GM19351 (cell line): ENCODE data around the gene CMBL.

ENCODE experiments used
- ATAC-seq: cut with Tn5 transposase; IDR thresholded peaks from one replicate; pipeline ENCODE4 v1.9.1; 2021; ENCODE audit warnings: mild to moderate bottlenecking, moderate library complexity; ENCODE audit not compliant: unreplicated experiment

Gene CMBL

DNA sequence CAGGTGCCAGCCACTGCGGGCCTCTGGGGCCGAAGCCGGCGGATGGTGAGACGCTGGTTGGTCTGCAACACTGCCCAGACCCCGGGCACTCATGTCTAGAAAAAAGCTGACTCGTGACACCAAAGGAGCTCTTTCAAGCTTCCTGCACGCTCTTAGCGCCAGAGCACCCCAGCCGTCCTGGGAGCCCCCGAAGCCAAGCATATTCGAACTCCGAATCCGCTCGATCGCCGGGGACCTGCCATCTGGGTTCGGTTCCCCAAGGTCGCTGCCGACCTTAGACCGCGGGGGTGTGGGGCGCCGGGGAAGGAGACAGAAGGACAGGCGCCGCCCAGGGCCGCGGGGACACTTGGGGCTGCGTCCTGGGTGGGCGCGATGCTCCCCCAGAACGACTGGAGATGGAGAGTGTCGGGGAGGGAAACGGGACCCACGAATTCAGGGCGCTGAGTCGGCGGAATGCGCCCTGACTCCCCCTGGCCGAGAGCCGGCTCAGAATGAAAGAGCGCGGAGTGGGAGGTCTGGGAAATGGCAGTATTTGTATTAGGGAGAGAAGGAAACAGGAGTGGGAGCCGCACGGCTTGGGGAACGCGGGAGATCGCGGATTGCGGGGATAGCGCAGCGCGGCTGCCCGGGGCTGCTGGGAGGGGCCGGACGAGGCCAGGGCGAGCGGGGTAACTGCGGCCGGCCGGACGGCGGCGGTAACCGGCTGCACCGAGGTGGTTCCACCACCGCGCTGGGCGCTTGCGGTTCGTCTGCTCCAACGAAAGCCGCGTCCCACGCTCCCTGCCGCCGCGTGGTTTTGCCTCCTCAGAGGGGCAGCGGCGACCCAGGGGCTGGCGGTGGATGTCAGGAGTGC is 25.7 kb upstream of the CMBL start:
- ATAC-seq = peak; percentile 71

- ATAC-seq = no peak
These were observed 24.6 kb upstream of the CMBL start for GRCh38 chr5:10332301-10332700.

DNA sequence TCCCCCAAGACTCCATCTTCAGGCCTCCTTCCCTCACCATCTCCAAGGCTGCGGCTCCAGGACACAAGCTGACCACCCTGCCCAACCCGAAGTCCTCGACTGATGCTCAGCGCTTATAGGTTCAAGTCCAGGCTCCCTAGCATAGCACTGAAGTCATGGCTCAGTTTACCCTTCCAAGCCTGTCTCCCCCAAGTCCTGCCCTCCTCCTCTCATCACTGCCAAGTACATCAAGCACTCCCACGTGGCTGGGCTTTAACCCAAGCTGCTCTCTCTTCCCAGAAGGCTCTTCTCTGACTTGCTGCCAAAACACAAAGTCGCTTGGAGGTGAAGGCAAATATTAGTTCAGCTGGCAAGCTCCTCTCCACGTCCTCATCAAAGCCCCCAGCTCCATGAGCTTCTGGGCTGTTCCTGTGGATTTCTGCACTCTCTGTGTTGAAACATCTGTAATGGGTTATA is 23.7 kb upstream of the CMBL start:
- ATAC-seq = no peak

DNA sequence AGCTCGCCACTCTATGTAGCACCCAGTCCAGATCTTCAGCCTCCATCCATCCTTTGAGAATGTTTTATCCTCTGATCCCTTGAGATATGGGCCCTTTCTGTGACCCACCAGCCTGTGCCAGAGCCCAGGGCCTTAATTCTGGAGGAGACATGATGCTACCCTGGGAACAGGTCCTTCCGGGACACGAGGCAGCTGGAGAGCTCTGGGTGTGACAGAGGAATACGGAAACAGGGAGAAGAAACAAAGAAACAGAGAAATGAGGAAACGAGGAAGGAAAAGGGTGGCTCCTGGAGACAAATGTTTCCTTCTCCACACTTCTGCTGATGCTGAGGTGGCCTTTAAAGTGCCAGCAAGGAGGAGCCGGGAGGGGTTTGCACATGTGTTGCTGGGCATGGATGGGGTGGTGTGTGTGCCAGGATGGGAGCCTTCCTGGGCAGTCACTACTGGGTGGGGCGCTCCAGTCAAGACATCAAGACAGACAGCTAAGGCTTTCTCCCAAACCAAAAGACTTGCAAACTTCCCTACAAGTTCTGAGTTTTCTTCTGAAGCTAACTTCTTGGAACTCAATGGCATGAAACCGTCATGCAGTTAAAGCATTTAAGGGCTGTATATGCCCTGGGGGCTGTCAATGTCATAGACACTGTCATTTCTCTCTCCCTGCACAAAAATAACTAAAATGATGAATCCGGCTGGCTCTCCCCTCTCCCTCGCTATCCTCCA is 23.0 kb upstream of the CMBL start:
- no peak for ATAC-seq

- ATAC-seq = no peak
These were observed 22.2 kb upstream of the CMBL start for GRCh38 chr5:10329820-10330481.

- ATAC-seq = no peak
These were observed 21.7 kb upstream of the CMBL start for GRCh38 chr5:10329446-10329819.

DNA sequence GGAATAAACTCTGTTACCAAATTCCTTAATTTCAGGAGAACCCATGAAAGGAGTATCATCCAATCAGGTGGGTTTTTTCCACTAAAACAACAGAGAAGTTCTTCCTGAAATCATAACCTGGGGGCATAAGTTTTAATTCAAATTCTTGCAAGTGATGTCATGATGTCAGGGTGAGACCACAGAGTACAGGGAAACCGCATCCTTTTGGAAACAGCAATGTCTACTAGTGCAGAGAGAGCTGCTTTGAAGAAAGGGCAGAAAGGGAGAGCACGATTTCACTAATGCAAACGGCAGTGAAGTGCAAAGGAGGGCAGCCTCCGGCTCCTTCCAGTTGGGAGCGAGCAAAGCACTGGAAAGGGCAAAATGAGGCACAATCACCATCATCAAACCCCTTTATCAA is 20.6 kb upstream of the CMBL start:
- ATAC-seq = no peak

DNA sequence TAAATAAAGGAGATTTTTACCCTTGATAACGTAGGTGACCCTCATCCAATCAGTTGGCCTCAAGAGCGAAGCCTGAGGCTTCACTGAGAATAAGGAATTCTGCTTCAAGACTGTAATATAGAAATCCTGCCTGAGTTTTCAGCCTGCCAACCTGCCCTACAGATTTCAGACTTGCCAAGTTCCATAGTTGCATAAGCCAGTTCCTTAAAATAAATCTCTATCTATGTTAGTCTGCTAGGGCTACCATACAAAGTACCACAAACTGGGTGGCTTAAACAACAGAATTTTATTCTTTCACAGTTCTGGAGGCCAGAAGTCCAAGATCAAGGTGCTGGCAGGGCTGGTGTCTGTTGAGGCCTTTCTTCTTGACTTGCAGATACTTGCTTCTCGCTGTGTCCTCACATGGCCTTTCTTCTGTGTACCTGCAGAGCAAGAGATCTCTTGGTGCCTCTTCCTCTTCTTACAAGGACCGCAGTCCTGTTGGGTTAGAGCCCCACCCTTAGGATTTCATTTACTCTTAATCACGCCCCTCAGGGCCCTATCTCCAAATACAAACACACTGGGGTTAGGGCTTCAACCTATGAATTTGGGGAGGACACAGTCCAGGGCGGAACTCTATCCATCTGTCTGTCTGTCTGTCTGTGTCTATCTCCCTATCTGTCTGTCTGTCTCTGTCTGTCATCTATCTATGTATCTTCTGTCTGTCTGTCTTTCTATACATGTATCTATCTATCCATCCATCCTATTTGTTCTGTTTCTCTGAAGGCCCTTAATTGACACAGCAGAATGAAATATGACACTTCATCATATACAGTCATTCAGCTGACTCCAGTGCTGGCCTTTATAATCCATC is 17.0 kb upstream of the CMBL start:
- ATAC-seq = no peak

DNA sequence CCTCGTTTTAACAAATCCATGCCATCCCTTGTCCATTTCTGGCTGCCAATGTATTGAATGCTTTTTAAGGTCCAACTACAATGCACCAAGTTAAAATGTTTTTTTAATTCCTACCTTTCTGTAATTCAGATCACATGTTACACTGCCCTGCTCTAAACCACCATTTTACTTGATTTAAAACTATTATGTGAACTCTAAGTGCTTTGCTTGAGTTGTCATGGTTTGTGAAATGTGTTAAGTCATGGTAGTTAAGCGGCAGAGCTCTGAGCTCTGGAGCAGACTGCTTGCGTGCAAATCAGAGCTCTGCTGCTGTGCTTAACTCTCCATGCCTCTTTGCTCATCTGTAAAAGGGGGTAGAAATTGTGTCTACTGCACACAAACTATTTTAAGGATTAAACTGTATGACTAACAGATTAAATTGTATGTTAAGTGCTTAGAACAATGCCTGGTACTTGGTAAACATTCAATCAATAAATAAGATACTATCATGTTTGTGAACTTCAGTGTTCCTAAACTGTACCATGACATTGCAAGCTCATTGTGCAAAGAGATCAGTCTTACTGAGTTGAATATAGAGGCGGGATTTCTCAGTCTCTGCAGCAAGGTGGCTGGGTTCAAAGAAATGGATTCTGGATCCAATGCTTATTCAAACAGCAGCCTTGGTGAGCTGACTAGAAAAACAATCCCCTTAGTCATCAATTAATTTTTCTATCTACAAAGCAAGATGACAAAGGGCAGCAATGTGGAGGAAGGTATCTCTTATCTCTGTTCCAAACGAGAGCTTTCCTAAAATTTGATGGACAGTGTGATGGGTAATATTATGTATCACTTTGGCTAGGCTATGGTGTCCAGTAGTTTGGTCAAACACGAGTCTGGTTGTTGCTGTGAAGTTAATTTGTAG is 16.1 kb upstream of the CMBL start:
- ATAC-seq = no peak

DNA sequence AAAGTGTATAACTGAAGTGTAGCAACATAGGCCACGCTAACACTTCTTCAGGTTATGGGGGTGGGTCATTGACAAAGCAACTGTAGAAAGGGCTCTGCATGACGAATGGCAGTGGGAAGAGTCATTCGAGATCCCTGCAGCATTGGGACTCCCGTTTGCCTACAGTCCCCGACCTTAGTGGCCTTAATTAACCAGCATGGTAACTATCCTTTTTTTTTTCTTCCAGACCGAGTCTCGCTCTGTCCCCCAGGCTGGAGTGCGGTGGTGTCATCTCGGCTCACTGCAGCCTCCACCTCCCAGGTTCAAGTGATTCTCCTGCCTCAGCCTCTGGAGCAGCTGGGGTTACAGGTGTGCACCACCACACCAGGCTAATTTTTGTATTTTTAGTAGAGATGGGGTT is 14.2 kb upstream of the CMBL start:
- no peak for ATAC-seq

DNA sequence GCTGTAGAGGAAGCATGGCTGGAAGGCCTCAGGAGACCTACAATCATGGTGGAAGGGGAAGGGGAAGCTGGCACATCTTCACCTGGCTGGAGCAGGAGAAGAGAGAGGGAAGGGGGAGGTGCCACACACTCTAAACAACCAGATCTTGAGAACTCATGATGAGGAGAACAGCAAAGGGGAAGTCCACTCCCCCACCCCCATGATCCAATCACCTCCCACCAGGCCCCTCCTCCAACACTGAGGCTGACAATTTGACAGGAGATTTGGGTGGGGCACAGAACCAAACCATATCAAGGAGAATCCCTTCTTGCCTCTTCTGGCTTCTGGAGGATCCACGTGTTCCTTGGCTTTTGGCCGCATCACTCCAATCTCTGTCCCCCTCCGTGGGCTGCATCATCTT is 13.1 kb upstream of the CMBL start:
- no peak for ATAC-seq

DNA sequence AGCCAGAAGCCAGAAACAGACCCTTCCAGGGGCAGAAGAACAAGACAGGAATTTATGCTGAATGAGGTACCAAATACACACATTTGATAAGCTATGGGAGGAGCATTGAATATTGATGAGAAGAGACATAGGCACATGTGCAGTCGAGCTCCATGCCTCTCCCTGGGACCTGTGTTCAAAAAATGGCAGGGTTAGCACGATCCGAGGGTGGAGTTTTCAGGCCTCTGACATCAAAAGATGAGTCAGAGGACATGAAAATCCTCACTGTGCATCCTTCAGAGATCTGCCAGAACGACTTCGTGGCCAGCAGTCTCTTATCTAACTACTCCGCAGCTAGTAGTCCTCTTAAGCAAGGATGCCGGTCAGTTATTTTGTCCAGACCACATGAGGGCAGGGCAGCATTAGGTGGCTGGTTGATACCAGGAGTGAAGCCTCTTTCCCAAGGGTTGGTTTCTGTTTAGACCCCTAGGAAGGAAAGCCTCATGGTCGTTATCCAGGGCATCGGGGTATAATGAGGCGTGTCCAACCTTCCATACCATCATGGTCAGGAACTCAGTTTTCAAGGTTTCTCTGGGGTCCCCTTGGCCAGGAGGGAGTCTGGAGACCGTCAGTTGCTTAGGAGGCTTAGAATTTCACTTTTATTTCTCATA is 11.6 kb upstream of the CMBL start:
- ATAC-seq = no peak

- peak; percentile 85 for ATAC-seq
These were observed 10.4 kb upstream of the CMBL start for GRCh38 chr5:10317825-10318682.

DNA sequence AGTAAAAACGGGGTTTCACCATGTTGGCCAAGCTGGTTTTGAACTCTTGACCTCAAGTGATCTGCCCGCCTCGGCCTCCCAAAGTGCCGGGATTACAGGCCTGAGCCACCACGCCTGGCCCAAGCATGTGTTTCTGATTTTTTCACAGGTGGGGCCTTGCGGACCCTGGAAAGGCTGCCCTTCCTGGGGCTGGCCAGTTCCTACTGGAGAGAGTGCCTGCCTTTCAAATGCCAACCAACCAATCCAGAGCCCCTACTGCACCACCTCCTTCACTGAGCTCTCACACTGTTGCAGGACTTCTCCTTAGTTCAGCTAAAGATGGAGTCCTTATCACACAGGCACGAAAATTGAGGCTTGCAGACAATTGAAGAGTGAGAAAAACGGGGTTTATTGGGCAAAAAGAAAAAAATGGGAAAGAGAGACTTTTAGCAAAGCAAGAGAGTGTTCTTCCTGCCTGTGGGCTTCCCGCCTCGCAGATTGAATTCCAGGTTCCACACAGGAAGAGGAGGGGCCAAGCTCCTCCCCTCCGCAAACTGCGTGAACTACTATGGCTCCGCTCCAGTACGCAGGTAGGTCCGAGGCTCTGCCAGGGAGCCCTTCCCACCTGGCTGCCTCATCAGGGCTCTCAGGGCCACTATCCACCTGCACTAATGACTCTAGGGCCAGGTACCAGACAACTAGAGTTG is 8.3 kb upstream of the CMBL start:
- ATAC-seq = no peak

- ATAC-seq = no peak
These were observed 7.5 kb upstream of the CMBL start for GRCh38 chr5:10315201-10315600.

DNA sequence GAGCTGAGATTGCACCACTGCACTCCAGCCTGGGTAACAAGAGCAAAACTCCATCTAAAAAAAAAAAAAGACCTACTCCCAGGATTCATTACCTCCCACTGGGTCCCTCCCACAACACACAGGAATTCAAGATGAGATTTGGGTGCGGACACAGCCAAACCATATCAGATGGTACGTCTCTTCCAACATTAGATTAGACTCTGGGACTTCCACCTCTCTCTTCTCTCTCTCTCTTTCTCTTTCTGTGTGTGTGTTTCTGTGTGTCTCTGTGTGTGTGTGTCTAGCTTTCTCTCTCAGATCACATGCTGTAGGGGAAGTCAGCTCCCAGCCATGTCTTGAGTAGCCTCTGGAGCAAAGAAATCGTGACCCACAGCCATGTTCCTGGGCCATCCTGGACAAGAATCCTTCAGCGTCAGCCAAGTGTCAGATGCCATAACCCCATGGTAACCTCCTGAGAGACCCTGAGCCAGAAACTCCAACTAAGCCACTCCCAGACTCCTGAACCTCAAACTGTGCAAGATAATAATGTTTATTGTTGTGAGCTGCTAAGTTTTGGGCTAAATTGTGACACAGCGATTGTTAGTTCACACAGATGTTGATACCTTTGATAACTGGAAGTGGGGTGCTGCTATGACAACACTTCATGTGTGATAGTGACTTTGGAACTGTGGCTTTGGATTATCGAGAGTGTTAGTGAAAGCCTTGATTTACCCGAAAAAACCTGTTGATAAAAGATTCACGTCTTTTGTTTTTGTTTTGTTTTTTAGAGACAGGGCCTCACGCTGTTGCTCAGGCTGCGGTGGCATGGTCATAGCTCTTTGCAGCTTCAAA is 4.1 kb upstream of the CMBL start:
- ATAC-seq = no peak
